Measurements from ENCODE around the gene ZNF835.

DNA sequence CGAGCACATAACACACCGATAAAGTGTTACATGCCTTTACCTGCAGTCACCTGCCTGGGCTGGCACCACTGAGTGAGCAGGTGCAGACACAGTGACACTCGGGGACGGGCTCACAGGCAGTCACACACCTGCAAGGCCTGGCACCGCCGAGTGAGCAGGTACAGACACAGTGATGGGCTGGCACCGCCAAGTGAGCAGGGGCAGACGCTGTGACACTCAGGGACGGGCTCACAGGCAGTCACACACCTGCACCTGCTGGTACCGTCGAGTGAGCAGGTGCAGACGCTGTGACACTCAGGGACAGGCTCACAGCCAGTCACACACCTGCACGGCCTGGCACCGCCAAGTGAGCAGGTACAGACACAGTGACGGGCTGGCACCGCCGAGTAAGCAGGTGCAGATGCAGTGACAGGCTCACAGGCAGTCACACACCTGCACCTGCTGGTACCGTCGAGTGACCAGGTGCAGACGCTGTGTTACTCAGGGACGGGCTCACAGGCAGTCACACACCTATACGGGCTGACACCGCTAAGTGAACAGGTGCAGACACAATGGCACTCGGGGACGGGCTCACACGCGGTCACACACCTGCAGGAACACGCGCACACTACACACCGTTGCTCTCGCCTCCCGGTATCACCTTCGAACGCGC lies 470 bp downstream of the ZNF835 start:
- TF ChIP-seq POLR2AphosphoS5 (IDR thresholded peaks at IDR 0.05; ENCODE audit: low read depth, low read length), result no peak
- no peak for TF ChIP-seq TAF1 (IDR thresholded peaks at IDR 0.05; ENCODE audit: borderline replicate concordance, insufficient read depth, low read length)
- TF ChIP-seq, protein P1, sequence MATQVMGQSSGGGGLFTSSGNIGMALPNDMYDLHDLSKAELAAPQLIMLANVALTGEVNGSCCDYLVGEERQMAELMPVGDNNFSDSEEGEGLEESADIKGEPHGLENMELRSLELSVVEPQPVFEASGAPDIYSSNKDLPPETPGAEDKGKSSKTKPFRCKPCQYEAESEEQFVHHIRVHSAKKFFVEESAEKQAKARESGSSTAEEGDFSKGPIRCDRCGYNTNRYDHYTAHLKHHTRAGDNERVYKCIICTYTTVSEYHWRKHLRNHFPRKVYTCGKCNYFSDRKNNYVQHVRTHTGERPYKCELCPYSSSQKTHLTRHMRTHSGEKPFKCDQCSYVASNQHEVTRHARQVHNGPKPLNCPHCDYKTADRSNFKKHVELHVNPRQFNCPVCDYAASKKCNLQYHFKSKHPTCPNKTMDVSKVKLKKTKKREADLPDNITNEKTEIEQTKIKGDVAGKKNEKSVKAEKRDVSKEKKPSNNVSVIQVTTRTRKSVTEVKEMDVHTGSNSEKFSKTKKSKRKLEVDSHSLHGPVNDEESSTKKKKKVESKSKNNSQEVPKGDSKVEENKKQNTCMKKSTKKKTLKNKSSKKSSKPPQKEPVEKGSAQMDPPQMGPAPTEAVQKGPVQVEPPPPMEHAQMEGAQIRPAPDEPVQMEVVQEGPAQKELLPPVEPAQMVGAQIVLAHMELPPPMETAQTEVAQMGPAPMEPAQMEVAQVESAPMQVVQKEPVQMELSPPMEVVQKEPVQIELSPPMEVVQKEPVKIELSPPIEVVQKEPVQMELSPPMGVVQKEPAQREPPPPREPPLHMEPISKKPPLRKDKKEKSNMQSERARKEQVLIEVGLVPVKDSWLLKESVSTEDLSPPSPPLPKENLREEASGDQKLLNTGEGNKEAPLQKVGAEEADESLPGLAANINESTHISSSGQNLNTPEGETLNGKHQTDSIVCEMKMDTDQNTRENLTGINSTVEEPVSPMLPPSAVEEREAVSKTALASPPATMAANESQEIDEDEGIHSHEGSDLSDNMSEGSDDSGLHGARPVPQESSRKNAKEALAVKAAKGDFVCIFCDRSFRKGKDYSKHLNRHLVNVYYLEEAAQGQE (IDR thresholded peaks at IDR 0.05; ENCODE audit: insufficient read depth in 1 of 2, low read depth in 2 of 2, low read length in 2 of 2), result no peak
- TF ChIP-seq SIN3A (IDR thresholded peaks at IDR 0.05; ENCODE audit: borderline replicate concordance, insufficient read depth, low read length), result no peak

Data from PFSK-1 (cell line).